Left lobe of liver (tissue), 2 donors: ENCODE measurements around the gene MAP2K5. TPM values are rescaled to one million over a fixed set of nuclear protein-coding genes. Genes with fewer than 3 reads are reported as not detected.

Experiments
- ATAC-seq: fragments of 200-7000 bp; cut with Tn5 transposase; one replicate; pipeline ENCODE4 v1.9.1; 2020; ENCODE audit warnings: mild to moderate bottlenecking, moderate library complexity
- DNase-seq: peaks from one replicate; pipeline ENCODE4 v3.0.0-alpha.2; 2020; ENCODE audit warnings: low spot score
- total RNA-seq: library from RNA; stranded (reverse); gene quantifications from one replicate; pipeline ENCODE4 v1.2.1, GENCODE V29; 2021
- donor health status: DM: no; HTN: no; CAD: no; lungs with moderate emphysema.
- donor health status: DM: no; HTN: yes; CAD: no.

The MAP2K5 gene
- 9.9 TPM for total RNA-seq

DNA sequence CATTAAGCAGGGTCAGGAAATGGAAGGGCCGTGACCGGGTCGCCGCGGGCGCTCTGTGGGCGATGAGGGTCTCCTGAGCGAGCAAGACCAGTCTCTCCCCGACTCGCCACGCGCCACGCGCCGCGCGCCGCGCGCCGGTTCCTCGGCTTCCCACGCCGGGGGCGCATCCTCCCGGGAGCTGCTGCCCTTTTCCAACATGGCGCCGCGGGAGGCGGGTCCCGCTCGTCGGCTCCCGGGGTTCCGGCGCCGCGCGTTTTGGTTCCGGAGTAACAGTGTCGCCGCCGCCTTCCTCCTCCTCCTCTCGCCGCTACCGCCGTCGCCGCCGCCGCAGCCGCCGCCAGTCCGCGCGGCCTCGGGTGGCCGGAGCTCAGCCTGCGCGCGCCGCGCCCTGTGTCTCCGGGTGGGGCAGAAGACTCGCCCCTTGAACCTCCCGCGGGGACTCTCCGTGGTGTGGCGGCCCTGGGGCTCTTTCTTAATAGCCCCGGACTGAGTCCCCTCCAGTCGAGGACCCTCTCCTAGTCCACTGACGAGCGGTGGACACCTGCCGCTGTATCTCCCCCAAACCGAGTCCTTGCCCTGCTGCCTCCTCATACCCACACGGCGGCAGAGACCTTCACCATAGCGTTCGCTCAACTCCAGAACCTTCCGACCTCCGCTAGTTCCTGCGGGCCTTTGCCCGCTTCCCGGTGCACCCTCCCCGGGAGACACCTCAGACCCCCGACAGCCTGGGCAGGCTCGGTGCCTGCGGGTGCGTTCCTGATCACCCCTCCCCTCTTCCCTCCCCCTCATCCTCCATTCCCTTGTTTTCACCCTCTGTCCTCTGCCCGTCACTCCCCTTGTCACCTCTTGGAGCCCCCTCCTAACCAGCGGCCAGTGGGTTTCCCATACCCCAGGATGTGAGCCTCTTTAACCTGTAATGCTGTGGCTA is at the start of gene MAP2K5:
TSS of gene MAP2K5 (plus strand) at position 284 of the 928 bp plus-strand sequence. CDS start at position 917, 633 bp downstream.
- DNase-seq (peak; percentile 87), ATAC-seq (peak; percentile 96)

DNA sequence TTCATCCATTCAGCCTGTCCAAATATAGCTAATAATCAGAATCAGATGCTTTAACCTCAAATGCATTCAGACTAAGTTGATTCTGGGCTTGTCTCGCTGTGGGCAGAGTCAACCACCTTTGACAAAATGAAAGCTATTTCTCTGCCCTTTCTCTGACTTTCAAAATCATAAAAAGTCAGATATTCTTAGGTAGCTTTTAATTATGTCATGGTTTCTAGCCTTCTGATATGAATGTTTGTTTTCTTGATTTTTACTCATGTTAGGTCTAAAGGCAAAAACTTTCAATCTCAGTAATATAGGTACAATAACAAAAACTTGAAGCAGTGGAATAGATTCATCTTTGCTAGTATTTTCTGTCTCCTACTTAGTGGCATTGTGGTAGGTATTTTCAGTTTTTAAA is 46.9 kb upstream of the MAP2K5 start:
- no peak for ATAC-seq
- DNase-seq, result no peak

DNA sequence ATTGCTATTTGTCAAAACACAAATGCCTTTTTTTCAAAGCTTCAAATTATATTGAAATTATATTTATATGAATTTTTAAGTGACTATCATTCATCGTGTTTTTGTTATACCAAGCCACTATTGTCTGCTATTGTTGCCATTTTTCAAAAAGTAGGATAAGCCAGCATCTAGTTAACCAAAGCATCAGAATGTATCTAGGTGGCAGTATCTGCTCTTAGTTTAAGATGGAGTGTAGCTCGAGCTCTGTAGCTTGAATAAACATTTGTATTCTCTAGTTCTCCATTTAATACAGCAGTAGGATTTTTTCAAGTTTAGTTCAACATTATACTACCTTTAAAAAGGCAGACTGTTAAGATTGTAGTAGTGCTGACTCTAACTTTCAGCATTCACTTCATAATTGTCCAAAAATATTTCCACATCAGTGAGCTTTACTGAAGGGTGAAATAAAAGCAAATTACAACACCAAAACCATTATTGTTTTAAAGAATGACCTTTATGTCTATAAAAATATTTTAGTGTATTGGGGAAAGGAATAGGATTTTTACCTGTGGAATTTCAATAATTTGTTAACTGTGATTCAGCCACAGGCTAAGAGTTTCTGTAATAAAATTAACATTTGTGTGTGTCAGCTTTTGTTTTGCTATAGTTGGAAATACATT is 41.2 kb upstream of the MAP2K5 start:
- no peak for DNase-seq
- ATAC-seq, result peak; percentile 83

DNA sequence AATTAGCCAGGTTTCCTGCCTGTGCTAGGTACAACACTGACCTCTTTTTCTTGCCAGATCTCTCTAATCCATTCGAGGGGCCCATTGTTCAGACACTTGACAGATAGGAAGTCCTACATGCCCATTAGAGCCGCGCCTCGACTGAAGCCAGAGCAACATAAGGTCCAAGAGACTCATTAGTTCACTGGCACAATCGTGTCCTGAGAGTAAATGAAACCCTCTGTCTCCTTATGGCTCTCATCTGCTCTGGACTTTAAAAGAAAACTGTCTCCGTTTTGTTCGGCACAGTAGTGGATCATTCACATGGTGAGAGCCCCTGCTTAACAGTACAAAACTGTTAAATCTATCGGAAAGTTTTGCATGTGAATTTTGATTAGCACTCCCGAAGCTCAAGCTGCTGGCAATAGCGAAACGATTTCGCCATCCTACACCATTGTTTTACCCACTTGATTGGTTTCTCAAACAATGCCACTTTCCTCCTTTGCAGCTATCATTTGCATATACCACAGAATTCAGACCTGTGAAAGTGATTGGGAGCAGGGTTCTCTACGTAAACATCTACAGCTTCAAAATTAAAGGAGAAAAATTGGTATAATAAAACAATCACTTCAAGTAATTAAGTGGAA is 40.6 kb upstream of the MAP2K5 start:
- DNase-seq, result no peak
- no peak for ATAC-seq

DNA sequence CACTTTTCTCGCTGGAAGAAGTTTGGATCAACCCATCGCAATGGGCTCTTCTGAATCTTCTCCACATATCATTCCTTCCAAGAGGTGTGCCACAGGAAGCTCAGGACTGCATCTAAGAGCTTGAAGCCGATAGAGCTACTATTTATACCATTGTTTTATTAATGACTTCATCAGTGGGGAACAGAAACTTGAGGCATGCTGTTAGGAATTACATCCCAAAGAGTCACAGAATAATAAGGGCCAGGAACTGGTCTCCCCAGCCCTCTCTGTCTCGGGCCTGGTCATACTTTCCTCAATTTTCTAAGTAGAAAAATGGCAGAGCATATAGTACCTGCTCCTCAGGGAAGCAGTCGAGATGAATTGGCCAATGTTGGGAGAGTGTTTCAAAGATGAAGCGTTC is 38.4 kb upstream of the MAP2K5 start:
- ATAC-seq (no peak), DNase-seq (no peak)

DNA sequence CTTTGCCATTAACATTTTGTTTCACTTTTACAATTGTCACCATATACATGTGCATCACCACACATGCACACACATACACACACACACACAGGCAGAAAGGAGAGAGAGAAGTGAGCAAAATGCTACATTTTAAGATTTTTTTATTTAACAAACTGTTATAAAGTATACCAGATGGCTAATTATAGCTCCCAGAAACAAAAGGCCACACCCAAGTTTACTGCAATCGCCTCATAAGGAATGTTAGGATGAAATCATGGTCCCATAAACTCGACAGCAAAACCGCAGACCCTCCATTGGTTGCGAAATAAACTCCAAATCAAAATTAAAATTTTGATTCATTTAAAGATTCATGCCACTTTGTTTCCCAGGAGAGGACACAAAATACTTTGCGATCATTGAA is 37.7 kb upstream of the MAP2K5 start:
- ATAC-seq, result no peak
- DNase-seq, result no peak

DNA sequence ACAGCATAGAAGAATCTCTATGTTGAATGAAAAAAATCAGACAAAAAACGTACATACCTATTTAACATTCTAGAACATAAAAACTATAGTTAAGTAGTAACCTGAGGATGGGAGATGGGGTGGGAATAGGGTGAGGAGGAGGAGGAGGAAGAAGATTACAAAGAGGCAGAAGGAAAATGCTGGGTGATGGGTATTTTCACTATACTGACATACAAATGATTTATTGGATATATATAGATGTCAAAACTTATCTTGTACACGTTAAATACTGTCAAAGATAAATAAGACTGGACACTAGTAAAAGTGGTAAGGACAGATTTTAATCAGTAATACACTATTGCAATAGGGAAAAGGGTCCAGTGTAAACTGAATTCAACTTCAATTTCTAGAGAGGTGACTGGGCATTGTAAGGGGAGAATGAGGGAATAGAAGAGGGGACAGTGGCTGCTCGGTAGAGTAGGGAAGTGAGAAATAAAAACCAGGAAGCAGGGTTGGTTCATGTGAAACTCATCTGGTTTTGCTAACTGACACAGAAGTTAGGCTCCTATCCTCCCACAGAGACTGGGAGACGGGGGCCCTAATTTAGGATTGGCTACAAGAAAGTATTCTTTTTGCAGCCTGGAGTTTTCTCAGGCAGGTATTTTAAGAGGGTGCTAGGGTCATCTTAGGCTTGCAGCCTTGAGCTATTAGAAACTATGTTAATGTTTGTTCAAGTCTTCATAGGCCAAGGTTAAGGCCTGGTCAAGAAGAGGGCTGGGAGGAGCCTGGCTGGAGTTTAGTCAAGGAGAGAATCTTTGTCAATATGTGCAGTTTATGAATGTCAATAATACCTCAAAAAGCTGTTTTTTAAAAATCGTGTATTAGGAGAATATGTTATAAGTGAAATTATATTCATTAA is 36.6 kb upstream of the MAP2K5 start:
- no peak for DNase-seq
- no peak for ATAC-seq

DNA sequence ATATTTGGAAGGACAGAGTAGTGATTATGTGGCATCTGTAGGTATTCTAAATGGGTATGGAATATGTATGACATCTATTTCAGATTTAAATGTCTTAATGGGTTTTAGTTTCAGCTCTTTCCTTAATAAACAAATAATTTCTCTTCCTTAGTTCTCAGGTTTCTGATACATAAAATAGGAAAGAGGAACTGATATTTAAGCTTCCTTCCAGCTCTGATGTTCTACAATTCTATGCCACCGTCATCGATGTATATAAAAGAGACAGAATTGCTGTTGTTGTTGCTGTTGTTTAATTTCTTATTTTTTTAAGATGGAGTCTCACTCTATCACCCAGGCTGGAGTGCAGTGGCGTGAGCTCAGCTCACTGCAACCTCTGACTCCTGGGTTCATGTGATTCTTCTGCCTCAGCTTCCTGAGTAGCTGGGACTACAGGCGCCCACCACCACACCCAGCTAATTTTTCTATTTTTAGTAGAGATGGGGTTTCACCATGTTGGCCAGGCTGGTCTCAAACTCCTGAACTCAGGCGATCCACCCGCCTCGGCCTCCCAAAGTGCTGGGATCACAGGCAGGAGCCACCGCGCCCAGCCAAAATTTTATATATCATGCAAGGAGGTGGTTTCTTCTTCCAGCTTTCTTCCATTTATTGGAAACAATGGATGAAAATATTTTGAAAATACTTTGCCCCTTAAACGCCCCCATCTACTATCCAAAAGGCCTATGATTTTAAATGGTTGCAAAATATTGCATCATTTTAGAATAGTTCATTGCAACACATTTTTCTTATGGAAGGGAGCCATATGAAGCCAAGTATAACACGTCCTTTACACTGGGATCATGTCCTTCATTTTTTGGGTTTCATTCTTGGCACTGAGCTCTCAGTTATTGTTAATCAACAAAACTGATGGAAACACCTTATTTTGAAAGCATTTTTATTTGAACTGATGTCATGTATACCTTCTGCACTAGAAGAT is 35.4 kb upstream of the MAP2K5 start:
- DNase-seq (no peak), ATAC-seq (no peak)

DNA sequence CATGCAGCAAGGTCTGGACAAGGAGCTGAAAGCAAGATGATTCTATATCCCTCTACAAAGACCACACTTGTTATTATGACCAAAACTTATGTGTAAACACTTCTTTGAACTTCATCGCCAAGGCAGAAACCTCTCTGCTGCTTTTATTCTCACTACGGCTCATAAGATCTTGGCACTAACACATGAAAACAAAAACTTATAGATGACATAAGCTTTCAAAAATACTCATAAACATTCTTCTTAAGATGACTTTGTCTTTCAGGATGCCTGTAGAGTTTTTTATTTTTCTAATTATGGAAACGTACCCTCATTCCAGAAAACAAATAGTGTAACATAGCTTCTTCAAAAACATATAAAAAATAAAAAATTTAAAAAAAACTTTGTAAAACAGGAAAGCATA is 34.1 kb upstream of the MAP2K5 start:
- no peak for ATAC-seq
- no peak for DNase-seq

DNA sequence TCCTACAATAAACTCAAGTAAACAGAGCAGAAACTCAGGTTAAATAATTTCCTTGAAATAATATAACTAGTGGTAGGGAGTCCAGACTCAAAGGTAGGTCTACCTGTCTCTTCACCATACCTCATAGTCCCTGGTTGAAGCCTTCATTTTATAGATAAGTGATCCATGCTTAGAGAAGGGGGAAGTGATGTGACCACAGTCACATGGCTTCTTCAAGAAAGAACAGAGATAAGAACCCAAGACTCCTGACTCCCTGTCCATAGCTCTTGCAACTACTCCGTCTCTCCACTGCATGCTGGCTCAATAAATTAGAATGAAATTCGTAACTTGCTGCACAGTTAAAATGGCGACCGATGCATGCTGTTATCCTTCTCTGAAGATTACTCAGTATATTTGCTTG is 32.6 kb upstream of the MAP2K5 start:
- ATAC-seq, result no peak
- DNase-seq, result no peak

DNA sequence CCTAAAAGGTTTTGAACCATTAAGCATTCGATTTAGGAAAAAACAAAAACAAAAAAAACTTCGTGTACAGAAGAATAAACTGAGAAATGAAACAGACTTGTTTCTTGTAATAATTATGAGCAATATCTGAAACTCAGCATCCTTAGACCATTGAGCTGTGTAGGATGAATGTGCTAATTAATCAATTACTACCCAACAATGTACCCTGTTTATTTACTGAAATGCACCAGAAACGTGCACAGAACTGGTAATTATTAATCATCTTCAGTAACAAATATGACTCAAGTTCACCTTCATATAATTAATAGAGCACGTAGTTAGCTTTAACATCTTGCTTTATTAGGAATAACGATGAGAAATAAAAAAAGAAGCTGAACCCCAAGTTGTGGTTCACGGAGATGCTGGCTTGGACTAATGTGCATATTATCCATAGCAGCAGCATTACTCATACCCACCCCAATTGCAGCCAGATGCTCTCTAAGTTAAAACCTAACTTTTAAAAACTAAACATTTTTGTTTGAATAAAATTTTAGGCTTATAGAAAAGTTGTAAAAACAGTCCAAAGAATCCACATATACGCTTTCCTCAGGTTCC is 31.8 kb upstream of the MAP2K5 start:
- ATAC-seq (no peak), DNase-seq (no peak)

DNA sequence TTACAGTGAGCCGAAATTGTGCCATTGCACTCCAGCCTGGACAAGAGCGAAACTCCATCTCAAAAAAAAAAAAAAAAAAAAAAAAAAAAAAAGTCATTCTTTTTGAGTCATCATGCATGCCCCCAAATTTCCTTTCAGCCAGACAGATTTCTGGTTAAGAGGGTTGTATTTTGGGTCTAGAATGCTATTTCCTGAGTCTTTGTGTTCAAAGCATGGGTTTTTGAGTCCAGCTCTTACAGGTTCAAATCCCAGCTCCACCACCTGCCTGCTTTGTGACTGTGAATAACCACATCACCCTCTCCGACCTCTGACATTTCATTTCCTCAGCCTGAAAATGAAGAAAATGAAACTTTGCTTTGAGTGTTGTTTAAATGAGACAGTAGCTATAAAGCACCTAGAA is 30.9 kb upstream of the MAP2K5 start:
- no peak for DNase-seq

DNA sequence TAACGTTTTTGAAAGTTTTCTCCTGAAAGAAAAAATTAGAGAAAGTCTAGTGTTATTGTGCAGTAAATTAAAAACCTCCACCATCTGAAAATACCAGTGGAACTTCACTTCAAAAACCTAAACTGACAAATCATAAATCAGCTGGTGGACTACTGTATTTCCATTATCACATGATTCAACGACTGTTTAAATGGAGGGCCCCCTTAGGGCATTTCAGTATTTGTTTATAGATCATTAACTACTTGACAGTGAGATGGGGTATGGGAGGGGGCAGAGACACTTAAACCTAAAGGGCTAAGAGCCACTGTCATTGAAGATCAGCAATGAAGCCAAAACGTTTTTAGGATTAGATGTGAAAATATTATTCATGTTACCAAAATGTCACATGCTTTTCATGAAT is 30.4 kb upstream of the MAP2K5 start:
- ATAC-seq (no peak), DNase-seq (no peak)

More for the DNA sequence above, 30.9 kb upstream of the MAP2K5 start:
- ATAC-seq, result no peak

DNA sequence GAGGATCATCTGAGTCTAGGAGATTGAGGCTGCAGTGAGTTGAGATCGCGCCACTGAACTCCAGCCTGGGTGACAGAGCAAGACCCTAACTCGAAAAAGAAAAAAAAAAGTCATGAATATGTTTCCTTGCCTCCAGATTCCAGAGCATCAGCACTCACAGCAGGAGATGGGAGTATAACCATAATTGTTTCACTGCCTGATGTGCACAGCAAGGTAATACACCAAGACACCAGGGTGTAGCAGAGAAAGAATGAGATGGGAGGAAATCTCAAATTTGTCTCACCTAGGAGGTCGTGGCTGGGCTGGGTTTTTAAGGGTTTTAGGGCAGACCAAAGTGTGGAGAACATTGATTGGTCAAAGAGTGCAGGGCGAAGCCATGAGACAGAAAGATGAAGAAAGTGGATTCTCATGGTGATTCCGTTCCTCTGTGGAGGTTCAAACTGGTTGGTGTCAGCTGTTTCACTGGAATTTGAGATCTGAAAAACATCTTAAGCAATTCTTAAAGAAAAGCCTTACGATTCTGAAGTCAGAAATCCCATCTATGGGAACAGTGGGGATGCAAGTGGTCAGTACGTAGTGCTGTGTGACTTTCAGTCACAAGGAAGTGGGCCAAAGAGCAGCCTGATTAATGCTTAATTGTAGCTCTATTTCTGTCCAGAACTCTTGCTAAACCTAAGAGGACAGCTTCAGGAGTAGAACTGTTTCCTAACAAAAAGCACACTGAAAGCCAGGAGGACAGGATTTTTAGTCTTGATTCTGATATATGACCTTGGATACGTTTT is 29.4 kb upstream of the MAP2K5 start:
- DNase-seq, result no peak

DNA sequence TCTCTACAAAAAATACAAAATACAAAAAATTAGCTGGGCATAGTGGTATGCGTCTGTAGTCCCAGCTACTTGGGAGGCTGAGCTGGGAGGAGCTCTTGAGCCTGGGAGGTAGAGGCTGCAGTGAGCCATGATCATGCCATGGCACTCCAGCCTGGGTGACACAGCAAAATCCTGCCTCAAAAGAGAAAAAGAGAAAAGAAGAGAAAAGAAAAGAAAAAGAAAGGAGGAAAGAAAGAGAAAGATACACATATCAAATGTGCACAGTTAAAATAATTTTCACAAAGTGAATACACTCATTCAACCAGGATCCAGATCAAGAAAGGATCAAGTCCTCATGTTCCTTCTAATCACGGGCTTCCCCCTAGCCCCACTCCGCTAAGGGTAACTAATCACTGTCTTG is 27.4 kb upstream of the MAP2K5 start:
- DNase-seq (no peak), ATAC-seq (no peak)

More for the DNA sequence above, 29.4 kb upstream of the MAP2K5 start:
- no peak for ATAC-seq

DNA sequence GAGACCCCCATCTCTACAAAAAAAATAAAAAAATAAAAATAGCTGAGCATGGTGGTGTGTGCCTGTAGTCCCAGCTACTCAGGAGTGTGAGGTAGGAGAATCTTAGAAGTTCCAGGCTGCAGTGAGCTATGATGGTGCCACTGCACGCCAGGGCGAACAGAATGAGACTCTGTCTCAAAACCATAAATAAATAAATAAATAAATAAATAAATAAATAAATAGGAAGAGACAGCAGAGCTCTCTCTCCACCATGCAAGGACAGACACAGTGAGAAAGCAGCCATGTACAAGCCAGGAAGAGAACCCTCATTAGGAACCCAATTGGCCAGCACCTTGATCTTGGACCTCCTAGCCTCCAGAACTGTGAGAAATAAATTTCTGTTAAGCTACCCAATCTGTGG is 26.9 kb upstream of the MAP2K5 start:
- ATAC-seq, result no peak
- no peak for DNase-seq

DNA sequence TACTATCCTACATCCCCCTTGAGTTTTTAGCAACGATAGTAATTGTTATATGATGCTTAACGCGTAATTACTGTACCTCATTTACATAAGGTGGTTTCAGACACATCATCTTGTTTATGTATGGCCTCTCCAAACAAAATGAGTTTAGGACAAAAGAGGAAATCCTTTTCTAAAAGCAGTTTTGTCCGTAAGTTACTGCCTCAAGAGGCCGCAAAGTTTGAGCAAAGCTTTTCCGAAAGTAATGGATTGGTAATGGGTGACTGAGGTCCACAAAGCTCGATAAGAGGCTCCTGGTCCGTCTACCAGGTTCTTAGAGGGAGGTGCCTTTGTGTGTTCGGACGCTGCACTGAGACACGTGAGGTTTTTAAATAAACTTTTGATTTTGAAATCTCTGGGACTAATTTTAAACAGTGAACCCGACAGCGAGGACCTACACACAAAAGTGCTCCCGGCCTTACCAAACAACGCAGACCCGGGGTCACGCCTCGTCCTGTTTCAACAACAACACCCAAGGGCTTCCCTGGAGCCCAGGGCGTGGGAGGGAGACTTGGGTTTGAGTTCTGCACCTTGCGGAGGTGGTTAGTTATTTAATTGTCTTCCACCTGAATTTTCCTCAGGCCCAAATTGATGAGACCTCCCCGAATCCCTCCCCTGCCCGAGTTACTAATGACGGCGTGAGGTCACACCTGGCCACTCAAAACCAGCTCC is 22.0 kb upstream of the MAP2K5 start:
- peak; percentile 61 for ATAC-seq

More for the DNA sequence above, 22.0 kb upstream of the MAP2K5 start:
- DNase-seq, result no peak
